KMS-11 (cell line): Measurements from ENCODE around the gene MS4A1.

Source experiments
- H2AFZ ChIP-seq: fragments of 200-600 bp; sonication (generic); 2 replicates; pipeline ENCODE4 v1.6.1; 2016; ENCODE audit warnings: antibody characterized with exemption, mixed run types, low read depth
- H3K27ac ChIP-seq: fragments of 200-600 bp; sonication (generic); 2 replicates; pipeline ENCODE4 v1.6.1; 2016; ENCODE audit warnings: mild to moderate bottlenecking, mixed run types
- H3K27me3 ChIP-seq: fragments of 200-600 bp; sonication (generic); 2 replicates; pipeline ENCODE4 v1.6.1; 2017; ENCODE audit warnings: mild to moderate bottlenecking, low read depth, mixed run types, moderate library complexity; ENCODE audit not compliant: insufficient read depth
- H3K36me3 ChIP-seq: fragments of 200-600 bp; sonication (generic); 2 replicates; pipeline ENCODE4 v1.6.1; 2017; ENCODE audit warnings: mild to moderate bottlenecking, mixed run types; ENCODE audit not compliant: insufficient read depth
- H3K4me1 ChIP-seq: fragments of 200-600 bp; sonication (generic); 2 replicates; pipeline ENCODE4 v1.6.1; 2016; ENCODE audit warnings: mild to moderate bottlenecking, low read depth, mixed run types; ENCODE audit not compliant: poor library complexity, severe bottlenecking
- H3K4me2 ChIP-seq: fragments of 200-600 bp; sonication (generic); 2 replicates; pipeline ENCODE4 v1.7.0; 2016; ENCODE audit warnings: mild to moderate bottlenecking, mixed run types
- H3K4me3 ChIP-seq: fragments of 200-600 bp; sonication (generic); IDR thresholded peaks from 2 replicates; pipeline ENCODE4 v1.6.1; 2017; ENCODE audit warnings: low read depth, low read length, mixed read lengths; ENCODE audit not compliant: insufficient read depth
- H3K79me2 ChIP-seq: fragments of 200-600 bp; sonication (generic); 2 replicates; pipeline ENCODE4 v1.6.1; 2016; ENCODE audit warnings: low read depth, mixed run types; ENCODE audit not compliant: insufficient read depth
- H3K9ac ChIP-seq: fragments of 200-600 bp; sonication (generic); 2 replicates; pipeline ENCODE4 v1.6.1; 2016; ENCODE audit warnings: mild to moderate bottlenecking, mixed run types
- H4K20me1 ChIP-seq: fragments of 200-600 bp; sonication (generic); 2 replicates; pipeline ENCODE4 v1.6.1; 2016; ENCODE audit warnings: mild to moderate bottlenecking, mixed run types; ENCODE audit not compliant: insufficient read depth
- TF ChIP-seq, protein P1 (sequence below): fragments of 200-600 bp; sonication (generic); conservative IDR thresholded peaks from 2 replicates; pipeline ENCODE4 v1.6.1; 2017; ENCODE audit warnings: low read depth, mild to moderate bottlenecking, antibody characterized with exemption, low read length, moderate library complexity, mixed read lengths

MS4A1 gene

DNA sequence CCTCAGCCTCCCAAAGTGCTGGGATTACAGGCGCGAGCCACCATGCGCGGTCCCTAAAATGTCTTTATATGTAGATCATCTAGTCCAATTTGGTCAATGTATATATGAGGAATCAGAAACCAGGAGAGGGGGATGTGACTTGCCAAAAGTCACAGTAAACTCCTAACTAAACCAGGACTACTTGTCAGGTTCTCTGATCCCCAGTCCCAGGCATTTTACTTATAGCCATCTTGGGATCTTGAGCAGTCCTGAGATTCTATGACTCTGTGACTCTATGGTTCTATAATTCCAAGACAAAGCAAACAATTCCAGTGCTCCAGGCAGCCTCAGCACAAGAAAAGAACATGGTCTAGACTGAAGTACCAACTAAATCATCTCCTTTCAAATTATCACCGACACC is 26.4 kb upstream of the MS4A1 start, which contains the start of gene MS4A5:
Gene MS4A5, plus strand, starts transcription at position 301 of the 400 bp plus-strand sequence. CDS start 103 bp downstream, outside the sequence.
- TF ChIP-seq, protein P1, sequence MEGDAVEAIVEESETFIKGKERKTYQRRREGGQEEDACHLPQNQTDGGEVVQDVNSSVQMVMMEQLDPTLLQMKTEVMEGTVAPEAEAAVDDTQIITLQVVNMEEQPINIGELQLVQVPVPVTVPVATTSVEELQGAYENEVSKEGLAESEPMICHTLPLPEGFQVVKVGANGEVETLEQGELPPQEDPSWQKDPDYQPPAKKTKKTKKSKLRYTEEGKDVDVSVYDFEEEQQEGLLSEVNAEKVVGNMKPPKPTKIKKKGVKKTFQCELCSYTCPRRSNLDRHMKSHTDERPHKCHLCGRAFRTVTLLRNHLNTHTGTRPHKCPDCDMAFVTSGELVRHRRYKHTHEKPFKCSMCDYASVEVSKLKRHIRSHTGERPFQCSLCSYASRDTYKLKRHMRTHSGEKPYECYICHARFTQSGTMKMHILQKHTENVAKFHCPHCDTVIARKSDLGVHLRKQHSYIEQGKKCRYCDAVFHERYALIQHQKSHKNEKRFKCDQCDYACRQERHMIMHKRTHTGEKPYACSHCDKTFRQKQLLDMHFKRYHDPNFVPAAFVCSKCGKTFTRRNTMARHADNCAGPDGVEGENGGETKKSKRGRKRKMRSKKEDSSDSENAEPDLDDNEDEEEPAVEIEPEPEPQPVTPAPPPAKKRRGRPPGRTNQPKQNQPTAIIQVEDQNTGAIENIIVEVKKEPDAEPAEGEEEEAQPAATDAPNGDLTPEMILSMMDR, result no peak
- Histone ChIP-seq H3K4me2 (peak within 1 kb of the TSS; percentile 5; the same call in 1 of the 2 replicates), H3K27me3 (no peaks in the 10 kb centered on the region), H3K4me3 (no peak within 1 kb of the TSS), H3K79me2 (no peaks in the 10 kb centered on the region), H3K4me1 (peaks cover 22% of the 10 kb centered on the region), H3K36me3 (no peaks in the 10 kb centered on the region), H3K9ac (peak within 1 kb of the TSS; percentile 3; the same call in 1 of the 2 replicates), H2AFZ (peak within 1 kb of the TSS; percentile 14; the same call in 1 of the 2 replicates), H4K20me1 (no peaks in the 10 kb centered on the region), H3K27ac (peak within 1 kb of the TSS; percentile 64)

DNA sequence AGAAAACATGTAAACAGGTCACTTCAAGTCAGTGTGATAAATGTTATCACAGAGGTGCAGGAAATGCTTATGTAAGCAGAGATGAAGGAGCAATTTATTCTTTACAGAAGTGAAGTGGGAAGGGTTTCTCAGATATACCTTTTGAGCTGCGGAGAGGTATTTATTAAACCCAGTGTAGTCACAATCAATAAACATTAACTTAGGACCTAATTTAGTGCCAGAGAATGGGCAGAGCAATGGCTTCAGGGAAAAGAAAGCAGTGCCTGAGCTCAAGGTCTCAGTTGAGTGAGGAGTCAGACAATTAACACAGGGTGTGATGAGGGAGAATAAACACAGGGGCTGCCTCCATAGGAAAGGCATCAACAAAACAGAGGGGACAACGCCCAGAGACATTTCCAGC is 24.4 kb upstream of the MS4A1 start:
- Histone ChIP-seq H4K20me1 (no peaks in the 10 kb centered on the region), H2AFZ (no peak overlapping the region), H3K27ac (no peak overlapping the region), H3K36me3 (no peaks in the 10 kb centered on the region), H3K79me2 (no peaks in the 10 kb centered on the region), H3K27me3 (no peaks in the 10 kb centered on the region), H3K4me1 (peaks cover 22% of the 10 kb centered on the region), H3K4me2 (no peak overlapping the region), H3K9ac (no peak overlapping the region), H3K4me3 (no peak overlapping the region)
- TF ChIP-seq, protein P1, result no peak

DNA sequence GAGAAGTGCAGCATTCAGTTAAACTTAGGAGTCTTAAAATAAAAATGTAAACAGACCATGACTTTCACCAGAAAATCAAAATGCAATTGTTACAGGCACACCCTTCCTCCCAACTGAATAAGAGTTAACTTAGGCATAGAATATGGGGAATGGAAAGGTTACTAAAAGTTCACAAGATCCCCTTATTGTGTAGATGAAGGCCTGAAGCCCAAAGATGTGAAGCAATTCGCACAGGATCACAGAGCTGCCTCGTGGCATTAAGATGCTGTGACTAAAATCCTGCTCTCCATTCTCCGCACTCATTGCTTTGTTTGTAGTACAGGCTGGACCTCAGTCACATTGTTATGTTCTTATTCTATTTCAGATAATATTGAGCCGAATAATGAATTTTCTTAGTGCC is 22.2 kb upstream of the MS4A1 start:
- Histone ChIP-seq H3K4me2 (no peak overlapping the region), H3K4me1 (peaks cover 14% of the 10 kb centered on the region)

DNA sequence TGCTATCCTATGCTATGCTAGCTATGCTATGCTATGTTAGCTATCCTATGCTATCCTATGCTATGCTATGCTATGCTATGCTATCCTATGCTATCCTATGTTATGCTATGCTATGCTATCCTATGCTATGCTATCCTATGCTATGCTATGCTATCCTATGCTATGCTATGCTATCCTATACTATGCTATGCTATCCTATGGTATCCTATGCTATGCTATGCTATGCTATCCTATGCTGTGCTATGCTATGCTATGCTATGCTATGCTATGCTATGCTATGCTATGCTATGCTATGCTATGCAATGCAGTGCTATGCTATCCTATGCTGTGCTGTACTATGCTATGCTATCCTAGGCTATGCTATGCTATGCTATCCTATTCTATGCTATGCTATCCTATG is 8.6 kb upstream of the MS4A1 start:
- Histone ChIP-seq H3K4me1 (peaks cover 10% of the 10 kb centered on the region), H3K27me3 (no peaks in the 10 kb centered on the region), H3K27ac (no peak overlapping the region; the same call in 1 of the 2 replicates), H3K9ac (no peak overlapping the region), H3K79me2 (no peaks in the 10 kb centered on the region), H4K20me1 (no peaks in the 10 kb centered on the region), H3K4me2 (peak overlapping the region; percentile 47; the same call in 1 of the 2 replicates), H2AFZ (peak overlapping the region; percentile 62; the same call in 1 of the 2 replicates), H3K4me3 (no peak overlapping the region), H3K36me3 (no peaks in the 10 kb centered on the region)
- TF ChIP-seq, protein P1, result no peak

More for the DNA sequence above, 22.2 kb upstream of the MS4A1 start:
- no peaks in the 10 kb centered on the region for H3K79me2 ChIP-seq
- H3K9ac ChIP-seq, result no peak overlapping the region
- H2AFZ ChIP-seq, result no peak overlapping the region
- H3K27me3 ChIP-seq, result no peaks in the 10 kb centered on the region
- H4K20me1 ChIP-seq, result no peaks in the 10 kb centered on the region
- no peak overlapping the region for H3K27ac ChIP-seq
- TF ChIP-seq, protein P1, result no peak
- H3K36me3 ChIP-seq, result no peaks in the 10 kb centered on the region
- no peak overlapping the region for H3K4me3 ChIP-seq
